SK-N-SH (cell line): ENCODE data around the gene TAF6. TPM values are rescaled to one million over a fixed set of nuclear protein-coding genes. Genes with fewer than 3 reads are reported as not detected.

ENCODE experiments used
- CTCF ChIA-PET: fragments of 300-600, 350-600 bp; formaldehyde crosslinking; extraction: SDS; loops from one replicate; lab custom pipeline; 2021; lab: Yijun Ruan, JAX
- POLR2A ChIA-PET: fragments of 350-600 bp; sonication (Branson Sonifier 250); formaldehyde crosslinking; extraction: SDS; loops from one replicate; lab custom pipeline; 2020; ENCODE audit warnings: antibody characterized with exemption, inconsistent platforms; lab: Yijun Ruan, JAX
- DNase-seq: peaks from one replicate; pipeline ENCODE4 v3.0.0; 2012
- H2AFZ ChIP-seq: fragments of 200-600 bp; sonication (generic); 2 replicates; pipeline ENCODE4 v1.8.1; 2016; ENCODE audit warnings: antibody characterized with exemption, mild to moderate bottlenecking, low read depth
- H3F3A ChIP-seq: fragments of 200-600 bp; sonication (generic); replicated peaks from 2 replicates; pipeline ENCODE3; 2016; ENCODE audit warnings: antibody characterized with exemption, mild to moderate bottlenecking; ENCODE audit not compliant: insufficient read depth
- H3K27ac ChIP-seq, 2 experiments: fragments of 200-500 bp in 1 of 2; fragments of 200-600 bp in 1 of 2; sonication (Bioruptor generic) in 1 of 2; sonication (generic), shearing (Covaris generic) in 1 of 2; 2 replicates each; pipeline versions ENCODE4 v1.5.1 to v1.6.1; 2014 to 2016; ENCODE audit warnings: low read depth in 2 of 2, inconsistent platforms in 1 of 2, low read length in 1 of 2, mild to moderate bottlenecking in 1 of 2, mixed read lengths in 1 of 2
- H3K27me3 ChIP-seq: fragments of 200-600 bp; sonication (generic), shearing (Covaris generic); 2 replicates; pipeline ENCODE4 v1.6.1; 2016; ENCODE audit warnings: mixed run types; ENCODE audit not compliant: insufficient read depth
- H3K36me3 ChIP-seq, 2 experiments: fragments of 200-500 bp in 1 of 2; fragments of 200-600 bp in 1 of 2; sonication (Bioruptor generic) in 1 of 2; sonication (generic) in 1 of 2; replicated peaks in 1 of 2; 2 replicates each; pipeline versions ENCODE3 to v1.5.1; 2014 to 2016; ENCODE audit warnings: low read length in 1 of 2, mild to moderate bottlenecking in 1 of 2; ENCODE audit not compliant: insufficient read depth in 2 of 2, control insufficient read depth in 1 of 2
- H3K4me1 ChIP-seq, 2 experiments: fragments of 200-500 bp in 1 of 2; fragments of 200-600 bp in 1 of 2; sonication (Bioruptor generic) in 1 of 2; sonication (generic), shearing (Covaris generic) in 1 of 2; 2 replicates each; pipeline versions ENCODE4 v1.5.1 to v1.6.1; 2014 to 2016; ENCODE audit warnings: low read depth in 1 of 2, low read length in 1 of 2, mixed run types in 1 of 2; ENCODE audit not compliant: insufficient read depth in 2 of 2, control insufficient read depth in 1 of 2
- H3K4me2 ChIP-seq: fragments of 200-600 bp; sonication (generic), shearing (Covaris generic); 2 replicates; pipeline ENCODE4 v1.6.1; 2017; ENCODE audit warnings: mixed run types
- H3K4me3 ChIP-seq, 2 experiments: fragments of 200-500 bp in 1 of 2; fragments of 200-600 bp in 1 of 2; sonication (Bioruptor generic) in 1 of 2; sonication (generic), shearing (Covaris generic) in 1 of 2; 2 replicates each; pipeline versions ENCODE4 v1.5.1 to v1.8.1; 2014 to 2016; ENCODE audit warnings: low read depth in 2 of 2, inconsistent platforms in 1 of 2, low read length in 1 of 2, mild to moderate bottlenecking in 1 of 2, mixed read lengths in 1 of 2, moderate library complexity in 1 of 2
- H3K79me2 ChIP-seq: fragments of 200-600 bp; sonication (generic); 2 replicates; pipeline ENCODE4 v1.8.1; 2017; ENCODE audit warnings: mild to moderate bottlenecking; ENCODE audit not compliant: insufficient read depth
- H3K9ac ChIP-seq: fragments of 200-600 bp; sonication (generic); 2 replicates; pipeline ENCODE4 v1.6.1; 2017; ENCODE audit warnings: mixed run types
- H3K9me2 ChIP-seq: fragments of 200-600 bp; sonication (generic); 2 replicates; pipeline ENCODE4 v1.6.1; 2017; ENCODE audit warnings: mixed run types
- H3K9me3 ChIP-seq: fragments of 200-600 bp; sonication (generic); 2 replicates; pipeline ENCODE4 v1.6.1; 2017; ENCODE audit warnings: mixed run types, mild to moderate bottlenecking, moderate library complexity
- H4K20me1 ChIP-seq: fragments of 200-600 bp; sonication (generic); 2 replicates; pipeline ENCODE4 v1.6.1; 2017; ENCODE audit warnings: mild to moderate bottlenecking, mixed run types; ENCODE audit not compliant: insufficient read depth
- EP300 ChIP-seq, 2 experiments: IDR thresholded peaks; 2 replicates each; pipeline versions ENCODE4 v1.4.0 to v1.6.1; 2012; ENCODE audit warnings: borderline replicate concordance in 1 of 2, low read depth in 1 of 2, low read length in 1 of 2
- FOXM1 ChIP-seq: IDR thresholded peaks from 2 replicates; pipeline ENCODE4 v1.4.0; 2012; ENCODE audit warnings: low read depth, mild to moderate bottlenecking
- MXI1 ChIP-seq: IDR thresholded peaks from 2 replicates; pipeline ENCODE4 v1.6.1; 2012; ENCODE audit warnings: mild to moderate bottlenecking, low read depth, low read length, improper control_type of control experiment
- NRF1 ChIP-seq: IDR thresholded peaks from 2 replicates; pipeline ENCODE4 v1.6.1; 2012; ENCODE audit warnings: low read depth, mild to moderate bottlenecking, low read length
- POLR2AphosphoS5 ChIP-seq: IDR thresholded peaks from 2 replicates; pipeline ENCODE4 v1.6.1; 2012; ENCODE audit warnings: low read depth, low read length
- REST ChIP-seq: IDR thresholded peaks from 2 replicates; pipeline ENCODE4 v1.6.1; 2012; ENCODE audit warnings: mild to moderate bottlenecking, low read depth, low read length, moderate library complexity
- TAF1 ChIP-seq: IDR thresholded peaks from 2 replicates; pipeline ENCODE4 v1.6.1; 2012; ENCODE audit warnings: low read depth, mild to moderate bottlenecking, low read length, moderate library complexity, borderline replicate concordance
- TCF12 ChIP-seq: IDR thresholded peaks from 2 replicates; pipeline ENCODE4 v1.4.0; 2012
- TEAD4 ChIP-seq: IDR thresholded peaks from 2 replicates; pipeline ENCODE4 v1.4.0; 2012; ENCODE audit warnings: mild to moderate bottlenecking, borderline replicate concordance; ENCODE audit not compliant: insufficient read depth
- ZBTB33 ChIP-seq: IDR thresholded peaks from 2 replicates; pipeline ENCODE4 v1.4.0; 2012; ENCODE audit warnings: low read depth, borderline replicate concordance
- WGBS: methylation state at CpG from one replicate; pipeline ENCODE4 v1.1.6; 2017; ENCODE audit warnings: low lambda C conversion rate; 5-methylcytosine and 5-hydroxymethylcytosine counted together
- polyA plus RNA-seq, 3 experiments: library from polyadenylated mRNA; depleted of rRNA; stranded (reverse); fragments of >200 nt; gene quantifications; 2 replicates each; pipeline ENCODE4 v1.2.3, GENCODE V29; 2012
- TF ChIP-seq, protein P1 (sequence below): fragments of 150-350 bp; IDR thresholded peaks from 2 replicates; pipeline ENCODE4 v1.6.1; 2017; ENCODE audit warnings: antibody characterized with exemption, low read length, low read depth, borderline replicate concordance
- TF ChIP-seq, protein P2 (sequence below): fragments of 150-350 bp; IDR thresholded peaks from 2 replicates; pipeline ENCODE4 v1.6.1; 2016; ENCODE audit warnings: mild to moderate bottlenecking, low read depth, low read length

Gene TAF6
- polyA plus RNA-seq, 1 of the 3 experiments (the other 2 are of a cell fraction), result 70.5 TPM

GRCh38 chr7:100093054-100093453, 26.1 kb downstream of the TAF6 start:
- no peak for DNase-seq
- H3K4me1 ChIP-seq, result peaks cover 16 to 52% of the 10 kb centered on the region in 2 experiments
- peaks cover 89% of the 10 kb centered on the region for H3K79me2 ChIP-seq
- POLR2A ChIA-PET, result interaction anchor here (1.0 to 7.5 kb wide), 2 partner anchors 8 to 36 kb away, joined by 4 to 98 read pairs; partner anchors contain the start of genes AP4M1 and MCM7
- peaks cover 71 to 73% of the 10 kb centered on the region in 2 experiments for H3K36me3 ChIP-seq
- peaks cover 80% of the 10 kb centered on the region for H3F3A ChIP-seq
- H3K9me2 ChIP-seq, result no peaks in the 10 kb centered on the region
- H4K20me1 ChIP-seq, result peaks cover under 1% of the 10 kb centered on the region; the same call in 1 of the 2 replicates
- H3K27me3 ChIP-seq, result no peaks in the 10 kb centered on the region
- H3K4me3 ChIP-seq, result no peak overlapping the region
- H3K9ac ChIP-seq, result no peak overlapping the region
- H2AFZ ChIP-seq, result no peak overlapping the region
- 85% methylated on average over 8 of the region's 8 CpGs for WGBS
- peak overlapping the region; percentile 34 to 58; a peak in 2 of 4 replicates for H3K27ac ChIP-seq
- H3K4me2 ChIP-seq, result no peak overlapping the region
- TF ChIP-seq REST (no peak), ZBTB33 (no peak), TCF12 (no peak), FOXM1 (no peak), TEAD4 (no peak), NRF1 (no peak), POLR2AphosphoS5 (peak; percentile 42), MXI1 (peak; percentile 11; the same call in 1 of the 2 replicates), TAF1 (no peak), EP300 (IDR thresholded peaks at IDR 0.05; ENCODE audit: borderline replicate concordance in 1 of 2, low read depth in 1 of 2, low read length in 1 of 2) (no peak)
- TF ChIP-seq, protein P1, sequence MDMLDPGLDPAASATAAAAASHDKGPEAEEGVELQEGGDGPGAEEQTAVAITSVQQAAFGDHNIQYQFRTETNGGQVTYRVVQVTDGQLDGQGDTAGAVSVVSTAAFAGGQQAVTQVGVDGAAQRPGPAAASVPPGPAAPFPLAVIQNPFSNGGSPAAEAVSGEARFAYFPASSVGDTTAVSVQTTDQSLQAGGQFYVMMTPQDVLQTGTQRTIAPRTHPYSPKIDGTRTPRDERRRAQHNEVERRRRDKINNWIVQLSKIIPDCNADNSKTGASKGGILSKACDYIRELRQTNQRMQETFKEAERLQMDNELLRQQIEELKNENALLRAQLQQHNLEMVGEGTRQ, result no peak
- TF ChIP-seq, protein P2, sequence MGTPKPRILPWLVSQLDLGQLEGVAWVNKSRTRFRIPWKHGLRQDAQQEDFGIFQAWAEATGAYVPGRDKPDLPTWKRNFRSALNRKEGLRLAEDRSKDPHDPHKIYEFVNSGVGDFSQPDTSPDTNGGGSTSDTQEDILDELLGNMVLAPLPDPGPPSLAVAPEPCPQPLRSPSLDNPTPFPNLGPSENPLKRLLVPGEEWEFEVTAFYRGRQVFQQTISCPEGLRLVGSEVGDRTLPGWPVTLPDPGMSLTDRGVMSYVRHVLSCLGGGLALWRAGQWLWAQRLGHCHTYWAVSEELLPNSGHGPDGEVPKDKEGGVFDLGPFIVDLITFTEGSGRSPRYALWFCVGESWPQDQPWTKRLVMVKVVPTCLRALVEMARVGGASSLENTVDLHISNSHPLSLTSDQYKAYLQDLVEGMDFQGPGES, result no peak
- H3K9me3 ChIP-seq, result no peaks in the 10 kb centered on the region
- CTCF ChIA-PET, result no interaction called here
